GM21360 (cell line): Measurements from ENCODE around the gene JAZF1.

Source experiments
- ATAC-seq: cut with Tn5 transposase; IDR thresholded peaks from one replicate; pipeline ENCODE4 v1.9.1; 2021; ENCODE audit warnings: mild to moderate bottlenecking, moderate library complexity; ENCODE audit not compliant: unreplicated experiment

The JAZF1 gene

GRCh38 chr7:28168393-28169158 is 12.0 kb downstream of the JAZF1 start:
- ATAC-seq: no peak

- no peak for ATAC-seq
These were observed 13.4 kb downstream of the JAZF1 start for GRCh38 chr7:28166982-28167715.

- no peak for ATAC-seq
These were observed 14.3 kb downstream of the JAZF1 start for GRCh38 chr7:28165961-28166955.

DNA sequence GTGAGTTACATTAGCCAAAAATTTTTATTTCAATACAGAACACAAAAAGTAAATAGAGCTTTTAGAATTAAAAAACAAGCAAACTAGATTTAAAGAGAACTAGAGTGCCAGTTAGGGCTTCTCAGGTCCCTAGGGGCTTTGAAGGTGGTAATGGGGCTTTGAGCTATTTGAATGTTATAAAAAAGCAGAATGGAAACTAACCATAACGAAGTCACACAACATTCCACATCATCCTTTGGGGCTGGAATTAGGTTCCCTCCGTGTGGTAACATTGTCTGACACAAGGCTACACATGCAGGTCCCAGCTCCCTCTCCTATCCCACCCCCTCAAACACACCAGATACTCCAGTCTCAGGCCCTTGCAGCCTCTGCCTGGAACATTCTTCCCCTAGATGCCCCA is 15.3 kb downstream of the JAZF1 start:
- ATAC-seq: no peak

GRCh38 chr7:28163949-28164348 is 16.6 kb downstream of the JAZF1 start:
- no peak for ATAC-seq

GRCh38 chr7:28161331-28161730 is 19.3 kb downstream of the JAZF1 start:
- no peak for ATAC-seq

DNA sequence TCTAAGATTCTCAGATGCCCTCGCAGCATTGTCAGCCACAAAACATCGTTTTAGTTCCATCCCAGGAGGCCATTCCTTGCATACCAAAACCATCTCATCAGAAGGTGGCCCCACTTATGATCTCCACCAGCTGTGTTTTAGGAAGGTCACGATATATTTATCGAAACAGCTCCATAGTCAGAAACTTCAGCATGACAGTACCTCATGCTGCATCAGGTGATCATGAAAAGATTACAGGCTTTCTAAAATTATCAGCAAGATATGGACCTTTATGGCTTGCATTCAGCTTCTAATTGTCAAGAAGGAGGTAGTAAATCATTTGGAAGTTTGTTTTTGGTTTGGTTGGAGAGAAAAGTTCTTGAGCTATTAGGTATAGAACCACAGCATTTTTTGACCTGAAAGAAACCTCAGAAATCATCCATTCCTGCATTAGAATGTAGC is 20.0 kb downstream of the JAZF1 start:
- ATAC-seq: no peak

- ATAC-seq: no peak
These were observed 22.7 kb downstream of the JAZF1 start for GRCh38 chr7:28157831-28158416.

GRCh38 chr7:28157076-28157745 is 23.4 kb downstream of the JAZF1 start:
- ATAC-seq: no peak

DNA sequence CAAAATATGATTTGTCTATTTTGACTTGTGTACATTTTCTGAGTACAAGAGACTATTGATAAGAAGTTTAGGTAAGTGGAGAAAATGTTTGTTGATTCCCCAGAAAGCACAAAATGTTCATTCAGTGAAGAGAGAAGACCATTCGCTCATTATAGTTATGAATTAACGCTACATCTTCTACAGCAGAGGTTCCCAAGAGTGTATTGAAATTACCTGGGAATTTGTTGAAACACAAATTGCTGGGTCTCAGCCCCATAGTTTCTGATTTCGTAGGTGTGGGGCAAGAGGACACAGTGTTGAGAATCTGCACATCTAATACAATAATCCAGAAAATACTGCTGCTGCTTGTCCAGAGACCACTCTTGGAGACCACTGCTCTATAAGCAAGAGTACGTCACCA is 24.2 kb downstream of the JAZF1 start:
- no peak for ATAC-seq

DNA sequence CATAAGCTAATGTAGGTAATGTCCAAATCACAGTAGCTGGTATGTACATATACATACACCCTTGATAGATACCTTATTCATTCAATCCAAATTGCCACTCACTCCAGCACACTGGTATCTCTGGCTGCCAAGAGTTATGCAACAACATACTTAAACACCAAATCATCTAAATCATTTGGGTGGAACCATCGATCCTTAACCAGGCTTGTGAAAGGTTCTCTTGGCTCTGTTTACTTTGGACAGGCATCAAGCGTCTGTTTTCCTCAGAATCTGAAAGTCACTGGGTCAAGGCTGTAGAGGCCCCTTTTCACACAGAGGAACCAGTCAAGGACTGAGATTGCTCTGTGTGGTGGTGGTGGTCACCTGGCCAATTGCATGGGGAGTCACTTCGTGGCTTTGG is 24.6 kb downstream of the JAZF1 start:
- no peak for ATAC-seq

DNA sequence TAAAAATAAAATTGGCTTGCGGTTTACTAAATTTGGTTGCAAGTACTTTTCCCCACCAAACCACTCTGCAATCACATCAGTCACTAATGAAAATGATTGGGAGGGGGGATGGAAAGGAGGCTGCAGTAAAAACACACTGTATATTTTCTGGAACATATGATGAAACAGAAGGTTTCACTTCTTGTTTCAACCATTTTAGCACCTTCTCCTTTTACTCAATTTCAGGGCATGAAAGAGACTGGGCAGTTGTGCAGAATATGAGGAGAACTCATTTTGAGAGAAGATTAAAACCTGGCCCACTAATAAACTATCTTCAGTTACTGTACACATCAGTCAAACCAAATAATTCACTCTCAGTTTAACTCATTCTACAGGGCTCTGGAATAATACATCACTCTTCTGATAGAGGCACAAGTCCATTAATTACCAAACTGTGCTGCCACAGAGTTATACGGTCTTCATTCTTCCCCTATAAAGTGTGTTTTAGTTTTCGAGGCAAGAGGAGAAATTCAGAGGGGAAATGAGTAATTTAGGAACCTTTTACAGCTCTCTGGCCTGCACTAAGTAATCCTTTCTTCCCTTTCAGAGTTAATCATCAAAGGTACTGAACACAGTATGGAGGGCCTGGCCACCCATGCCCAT is 25.5 kb downstream of the JAZF1 start:
- peak; percentile 69 for ATAC-seq

- no peak for ATAC-seq
These were observed 28.0 kb downstream of the JAZF1 start for GRCh38 chr7:28152594-28152993.

DNA sequence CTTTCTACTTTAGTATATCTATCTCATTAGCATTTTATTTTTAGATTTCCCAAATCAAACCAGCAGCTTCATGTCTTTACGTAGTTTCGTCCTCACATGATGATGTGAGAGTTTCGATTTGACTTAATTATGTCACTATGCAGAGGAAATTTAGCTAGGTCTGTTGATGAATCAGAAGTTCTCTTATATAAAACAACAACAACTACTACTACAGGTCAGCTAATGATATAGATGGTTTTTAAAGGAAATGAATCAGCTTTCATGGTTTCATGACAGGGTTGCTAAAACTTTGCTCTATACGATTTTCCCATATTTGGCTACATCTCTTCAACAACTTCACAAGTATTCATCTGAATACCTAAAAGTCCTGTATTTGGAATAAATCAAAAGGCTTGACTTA is 28.6 kb downstream of the JAZF1 start:
- peak; percentile 41 for ATAC-seq

DNA sequence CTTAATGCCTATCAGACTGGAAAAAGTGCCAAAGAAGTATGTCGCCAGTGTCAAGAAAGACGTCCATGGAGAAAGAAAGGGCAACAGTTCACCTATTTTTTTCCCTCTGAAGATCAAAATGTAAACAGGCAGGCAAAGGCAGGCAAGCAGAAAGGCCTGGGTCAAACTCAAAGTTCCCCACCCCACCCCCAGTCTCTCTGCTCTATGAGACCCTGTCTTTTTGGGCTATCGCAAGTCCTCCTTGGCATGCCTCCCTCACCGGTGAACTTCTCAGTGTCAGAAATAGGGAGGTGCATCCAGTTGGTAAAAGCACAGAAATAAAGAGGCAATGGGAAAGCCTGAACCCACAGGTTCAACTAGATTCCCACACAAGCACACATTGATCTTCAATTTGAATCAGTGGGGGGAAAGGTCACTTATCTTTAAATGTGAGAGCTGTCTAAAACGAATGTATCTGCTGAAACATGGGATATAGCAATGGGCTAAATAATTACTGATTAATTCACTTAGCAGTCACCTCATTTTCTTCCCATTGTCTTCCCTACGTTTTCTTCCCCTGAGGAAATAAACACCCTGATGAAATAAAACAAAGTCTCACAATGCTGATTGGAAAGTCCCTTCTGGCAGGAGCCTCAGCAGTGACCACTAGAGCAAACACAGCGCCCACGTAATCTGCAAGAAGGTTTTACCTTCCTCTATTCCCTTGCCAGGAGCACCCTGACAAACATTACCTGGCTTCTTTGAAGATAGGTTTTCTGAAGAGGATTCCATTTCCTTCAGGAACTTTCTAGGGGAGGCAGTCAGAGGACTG is 31.1 kb downstream of the JAZF1 start:
- ATAC-seq: no peak

GRCh38 chr7:28145931-28146330 is 34.7 kb downstream of the JAZF1 start:
- no peak for ATAC-seq

DNA sequence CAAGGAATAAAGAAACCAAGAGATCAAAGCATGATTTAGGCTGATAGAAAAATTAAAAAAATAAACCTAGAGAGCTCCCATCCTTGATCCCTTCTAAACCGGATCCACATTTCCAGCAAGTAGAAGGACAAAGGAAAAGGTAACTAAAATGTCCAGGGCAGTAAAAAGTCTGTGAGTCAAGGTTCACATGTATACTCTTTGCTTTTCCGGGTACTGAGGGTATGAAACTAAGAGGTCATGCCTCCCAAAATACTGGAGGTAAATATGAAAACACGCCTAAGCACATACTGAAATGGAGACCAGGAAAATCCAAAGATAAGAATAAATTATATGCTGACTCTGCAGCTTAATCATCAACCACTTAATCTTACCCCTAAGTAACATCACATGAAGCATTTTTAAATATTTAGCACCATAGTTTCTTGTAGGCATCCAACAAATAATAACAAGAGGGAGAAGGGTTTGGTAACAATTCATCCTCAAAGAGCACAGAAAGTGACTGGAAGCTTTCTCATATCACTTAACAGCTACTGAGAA is 35.4 kb downstream of the JAZF1 start:
- no peak for ATAC-seq

DNA sequence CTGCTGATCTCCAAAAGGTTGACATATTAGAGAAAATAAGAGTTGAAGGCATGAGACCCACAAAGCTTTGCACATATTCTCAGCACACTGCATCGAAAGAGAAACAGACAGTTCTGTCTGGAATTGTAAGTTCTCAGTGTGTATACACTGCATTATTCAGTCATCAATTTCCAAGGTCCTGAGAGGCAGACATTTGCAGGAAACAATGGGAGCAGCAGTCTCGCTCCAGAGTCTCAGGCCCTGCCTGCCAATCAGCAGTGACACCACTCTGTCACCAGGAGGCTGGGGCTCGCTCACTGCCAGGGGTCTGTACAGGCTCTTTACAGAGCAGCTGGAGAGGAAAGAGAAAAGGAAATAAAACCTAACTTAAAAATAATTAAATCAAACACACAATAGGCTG is 36.3 kb downstream of the JAZF1 start:
- ATAC-seq: no peak

DNA sequence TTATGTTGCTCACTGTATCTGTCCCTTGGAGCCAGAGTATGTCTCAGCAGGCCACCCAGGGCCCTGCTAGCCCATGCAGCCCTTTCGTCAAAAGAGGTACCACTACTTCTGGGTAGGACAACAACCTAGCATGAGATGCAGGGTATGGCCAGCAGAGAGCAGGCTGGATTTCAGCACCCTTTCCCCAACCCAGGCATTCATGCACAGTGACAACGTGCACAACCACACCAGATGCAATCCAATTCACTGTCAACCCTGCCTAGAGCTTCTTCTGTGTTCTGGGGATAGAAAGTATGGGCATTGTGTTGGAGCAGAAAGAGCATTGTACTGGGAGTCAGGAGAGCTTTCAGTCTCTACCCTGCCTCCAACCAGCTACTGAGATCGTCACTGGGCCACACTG is 37.9 kb downstream of the JAZF1 start:
- ATAC-seq: no peak
